HG03432 (cell line): ENCODE data around the gene ARL5C.
"Not testable (repeated sequence)": the region's sequence is repeated elsewhere in the genome, so short reads cannot be mapped to it uniquely, and the experiment has no call there.

Experiments
- ATAC-seq: cut with Tn5 transposase; IDR thresholded peaks from one replicate; pipeline ENCODE4 v1.9.1; 2021; ENCODE audit warnings: mild to moderate bottlenecking, moderate library complexity; ENCODE audit not compliant: unreplicated experiment

ARL5C gene

DNA sequence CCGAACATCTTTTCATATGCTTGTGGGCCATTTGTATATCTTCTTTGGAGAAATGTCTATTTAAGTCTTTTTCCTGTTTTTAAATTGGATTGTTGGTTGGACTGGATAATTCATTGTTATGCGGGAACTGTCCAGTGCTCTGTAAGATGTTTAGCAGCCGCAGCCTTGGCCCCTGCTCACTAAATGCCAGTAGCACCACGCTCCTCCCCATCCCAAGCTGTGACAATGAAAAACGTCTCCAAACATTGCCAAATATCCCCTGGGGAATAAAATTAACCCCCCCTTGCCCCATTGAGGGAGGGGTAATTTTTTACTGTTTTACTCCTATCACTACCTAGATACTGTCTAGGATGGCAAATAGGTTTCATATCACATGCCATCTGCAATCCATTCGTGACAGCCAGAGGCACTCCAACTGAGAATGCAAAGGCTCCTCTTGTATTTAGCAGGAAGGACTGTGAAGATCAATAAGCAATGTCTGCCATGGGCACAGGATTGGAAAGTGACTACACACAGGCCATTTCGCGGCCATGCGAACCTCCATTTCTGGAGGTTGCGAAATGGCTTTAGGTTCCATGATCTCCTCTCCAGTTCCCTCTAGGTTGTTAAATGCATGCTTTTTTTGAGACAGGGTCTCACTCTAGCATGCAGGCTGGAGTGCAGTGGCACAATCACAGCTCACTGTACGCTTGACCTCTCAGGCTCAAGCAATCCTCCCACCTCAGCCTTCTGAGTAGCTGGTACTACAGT lies 23.9 kb downstream of the ARL5C start:
- no peak for ATAC-seq

- no peak for ATAC-seq
These were observed 24.7 kb downstream of the ARL5C start for GRCh38 chr17:39141294-39141693.

DNA sequence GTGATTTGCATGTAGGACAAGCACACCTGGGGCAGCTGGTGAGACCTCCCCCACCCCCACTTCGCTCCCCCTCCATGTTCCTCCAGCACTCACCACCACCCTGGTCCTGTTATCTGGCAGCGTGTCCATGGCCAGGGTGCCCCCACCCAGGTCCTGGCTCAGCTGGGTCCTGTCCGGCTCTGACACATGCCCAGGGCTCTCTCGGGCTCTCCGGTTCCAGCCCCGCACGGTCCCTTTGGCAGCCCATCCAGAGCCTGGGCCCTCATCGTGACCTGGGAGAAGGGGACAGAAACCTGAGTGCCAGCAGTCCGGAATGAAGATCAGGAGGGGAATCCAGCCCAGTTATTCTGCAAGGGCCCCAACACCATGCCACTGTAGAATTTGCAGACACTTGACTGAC lies 26.4 kb downstream of the ARL5C start:
- no peak for ATAC-seq

DNA sequence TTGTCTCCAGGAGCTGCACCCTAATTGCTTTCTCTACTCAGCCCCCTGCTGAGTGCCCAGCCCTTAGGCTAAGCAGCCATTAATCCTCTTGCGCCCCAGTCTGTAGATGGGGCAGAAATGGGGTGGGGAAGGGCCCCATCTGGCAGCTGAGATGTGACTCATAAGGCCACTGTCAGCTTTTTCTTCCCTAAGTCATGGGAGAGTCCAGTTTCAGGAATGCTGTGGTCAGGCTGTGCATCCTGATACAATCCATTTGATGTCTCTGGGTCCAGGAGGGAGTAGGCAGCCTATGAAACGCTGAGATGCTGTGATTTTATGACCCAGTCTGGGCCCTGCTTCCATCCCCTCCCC lies 26.8 kb downstream of the ARL5C start:
- ATAC-seq = no peak

DNA sequence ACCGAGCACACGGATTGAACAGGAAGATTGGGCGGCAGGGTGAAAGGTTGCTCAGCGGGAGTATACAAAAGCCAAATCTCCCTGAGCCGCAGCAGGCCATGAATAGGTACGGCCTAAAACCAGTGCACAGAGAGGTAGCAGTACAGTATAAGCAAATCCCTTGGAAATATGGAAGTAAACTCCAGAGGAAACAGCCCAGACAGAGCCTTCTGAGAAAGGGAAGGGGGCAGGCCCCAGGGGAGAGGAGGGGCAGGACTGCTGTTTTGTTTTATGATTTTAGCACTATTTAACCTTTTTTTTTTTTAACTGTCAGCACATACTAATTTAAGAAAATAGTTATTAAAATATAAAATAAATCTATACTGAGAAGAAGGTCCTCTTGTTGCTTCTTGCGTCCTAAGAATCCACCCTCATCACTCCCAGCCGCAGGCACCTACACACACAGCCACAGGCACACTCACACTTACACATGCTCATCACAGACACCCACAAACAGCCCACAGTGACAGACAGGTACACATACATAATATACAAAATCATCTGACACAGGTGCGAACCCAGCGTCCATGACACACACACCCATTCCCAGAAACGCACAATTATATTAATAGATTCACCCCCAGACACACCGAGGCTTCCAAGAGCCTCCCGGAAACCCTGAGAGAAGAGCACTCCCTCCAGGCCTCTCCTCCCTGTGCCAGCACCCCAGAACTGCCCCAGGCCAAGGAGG lies 27.4 kb downstream of the ARL5C start:
- no peak for ATAC-seq

DNA sequence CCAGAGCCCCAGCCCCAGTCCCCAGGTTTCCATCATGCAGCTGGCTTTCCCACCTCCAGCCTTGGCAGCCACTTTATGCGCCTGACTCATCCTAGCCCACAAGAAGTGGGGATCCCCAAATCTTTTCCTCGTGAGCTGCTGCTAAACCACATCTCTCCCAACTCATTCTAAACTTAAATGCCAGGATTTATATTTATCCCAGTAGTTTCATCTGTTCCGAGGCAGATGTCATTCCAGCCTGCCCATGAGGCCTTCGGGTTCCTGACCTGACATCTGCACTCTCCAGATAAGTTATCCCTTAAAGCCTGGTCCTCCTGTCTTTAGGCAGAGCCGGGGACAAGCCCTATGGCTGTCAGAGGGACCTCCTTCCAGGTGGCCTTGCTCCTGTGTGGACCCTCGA lies 31.1 kb downstream of the ARL5C start:
- no peak for ATAC-seq

- ATAC-seq = no peak
These were observed 33.8 kb downstream of the ARL5C start for GRCh38 chr17:39132192-39132610.

- ATAC-seq = no peak
These were observed 34.3 kb downstream of the ARL5C start for GRCh38 chr17:39131616-39132015.

GRCh38 chr17:39130205-39130604 lies 35.8 kb downstream of the ARL5C start:
- ATAC-seq = no peak

DNA sequence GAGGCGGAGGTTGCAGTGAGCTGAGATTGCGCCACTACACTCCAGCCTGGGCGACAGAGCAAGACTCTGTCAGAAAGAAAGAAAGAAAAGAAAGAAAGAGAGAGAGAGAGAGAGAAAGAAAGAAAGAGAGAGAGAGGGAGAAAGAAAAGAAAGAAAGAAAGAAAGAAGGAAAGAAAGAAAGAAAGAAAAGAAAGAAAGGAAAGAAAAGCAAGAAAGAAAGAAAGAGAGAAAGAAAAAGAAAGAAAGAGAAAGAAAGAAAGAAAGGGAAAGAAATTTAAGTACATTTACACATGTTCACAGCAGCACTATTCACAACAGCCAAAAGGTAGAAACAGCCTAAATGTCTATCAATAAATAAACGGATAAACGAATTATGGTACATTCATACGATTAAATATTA lies 36.4 kb downstream of the ARL5C start:
- not testable (repeated sequence) for ATAC-seq

DNA sequence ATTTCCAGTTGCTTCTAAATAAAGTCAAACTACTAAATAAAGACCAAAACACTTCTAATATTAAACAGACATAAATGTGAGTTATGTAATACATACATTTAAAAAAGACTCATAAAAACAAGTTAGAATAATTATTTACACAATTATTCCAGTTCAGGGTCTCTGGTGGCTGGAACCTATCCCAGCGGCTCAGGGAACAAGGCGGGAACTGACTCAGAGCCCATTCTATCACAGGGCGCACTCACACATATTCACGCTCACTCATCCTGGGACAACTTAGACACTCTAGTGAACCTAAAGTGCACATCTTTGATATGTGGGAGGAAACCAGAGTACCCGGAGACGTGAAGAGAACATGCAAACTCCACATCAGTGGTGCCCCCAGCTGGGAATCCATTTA lies 39.5 kb downstream of the ARL5C start:
- ATAC-seq = no peak

GRCh38 chr17:39125143-39125875 lies 40.7 kb downstream of the ARL5C start:
- ATAC-seq = no peak

DNA sequence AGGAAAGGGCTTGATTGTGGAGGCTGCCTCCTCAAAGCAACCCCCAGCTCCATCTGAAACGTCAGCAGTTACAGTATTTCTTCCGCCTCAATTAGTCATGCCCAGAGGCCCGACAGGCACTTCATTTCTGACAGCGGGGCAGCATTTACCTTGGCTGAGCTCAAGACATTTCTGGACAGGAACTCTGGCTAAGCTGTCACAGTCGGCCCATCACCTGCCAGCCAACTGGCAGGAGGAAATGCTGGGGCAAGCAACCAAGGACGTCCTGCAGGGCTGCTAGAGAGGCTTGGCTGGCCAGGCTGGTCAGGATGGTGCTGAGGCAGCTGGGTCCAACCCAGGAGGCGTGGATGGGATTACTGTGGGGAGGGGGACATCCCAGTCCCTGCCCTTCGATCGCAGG lies 42.3 kb downstream of the ARL5C start:
- ATAC-seq = no peak

- ATAC-seq = no peak
These were observed 43.0 kb downstream of the ARL5C start for GRCh38 chr17:39122991-39123390.

- ATAC-seq = not testable (repeated sequence)
These were observed 44.0 kb downstream of the ARL5C start for GRCh38 chr17:39121919-39122318.

GRCh38 chr17:39118674-39119419 lies 47.1 kb downstream of the ARL5C start:
- ATAC-seq = peak; percentile 67

- no peak for ATAC-seq
These were observed 49.7 kb downstream of the ARL5C start for GRCh38 chr17:39116224-39116623.

DNA sequence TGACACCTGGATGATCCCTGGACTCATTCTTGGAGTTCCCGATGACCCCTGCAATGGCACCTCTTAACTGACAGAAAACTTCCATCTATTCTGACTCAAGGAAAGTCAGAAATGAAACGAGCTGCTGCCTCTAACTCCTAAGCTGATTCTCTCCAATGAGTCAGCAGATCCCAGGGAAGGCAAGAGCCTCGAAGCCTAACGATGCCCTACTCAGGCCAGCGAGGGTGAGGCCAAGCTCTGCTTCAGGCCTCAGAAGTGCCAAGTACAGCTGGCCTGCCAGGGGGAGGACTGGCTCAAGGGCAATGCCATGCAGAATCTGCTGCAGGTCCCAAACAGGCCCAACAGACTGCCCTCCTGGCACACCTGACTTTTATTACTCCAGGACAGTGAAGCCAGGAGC lies 50.8 kb downstream of the ARL5C start:
- no peak for ATAC-seq

- no peak for ATAC-seq
These were observed 51.2 kb downstream of the ARL5C start for GRCh38 chr17:39114723-39115122.

- no peak for ATAC-seq
These were observed 52.1 kb downstream of the ARL5C start for GRCh38 chr17:39113871-39114270.

DNA sequence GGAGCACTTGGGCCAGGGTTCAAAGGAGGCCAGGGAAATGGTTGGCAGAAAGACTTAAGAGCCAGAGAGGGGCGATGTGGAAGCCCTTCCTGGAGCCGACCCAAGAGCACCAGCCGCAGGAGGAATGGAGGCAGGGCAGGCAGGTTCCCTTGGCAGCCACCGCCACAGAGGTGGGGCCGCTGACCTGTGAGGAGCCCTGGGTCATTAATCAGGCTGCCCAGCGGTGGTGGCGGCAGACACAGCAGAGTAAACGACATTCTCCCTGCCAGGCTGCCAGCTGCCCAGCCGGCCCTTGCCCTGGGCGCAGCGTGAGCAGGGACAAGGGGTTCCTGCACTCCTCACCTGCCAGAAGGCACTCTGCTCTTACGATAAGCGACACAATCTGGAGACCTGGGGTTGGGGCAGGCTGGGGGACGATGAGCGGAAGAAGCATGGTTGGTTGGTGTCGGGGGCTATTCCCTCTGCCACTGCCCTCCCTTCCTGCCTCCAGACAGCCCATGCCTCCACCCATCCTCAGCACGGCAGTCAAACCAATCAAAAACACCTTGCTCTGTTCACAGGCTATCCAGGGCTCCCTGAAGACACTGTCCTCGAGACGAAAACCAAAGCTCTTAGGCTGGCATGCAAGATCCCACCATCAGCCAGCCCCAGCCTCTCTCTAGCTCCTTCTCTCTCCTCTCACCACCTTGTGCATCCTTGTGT lies 55.4 kb downstream of the ARL5C start:
- ATAC-seq = no peak
